Ovary (tissue), 3 donors: ENCODE measurements around the gene TVP23C.

Experiments
- CTCF ChIP-seq, 3 donors: fragments of 450-650 bp in 2 of 3; fragments of 200-600 bp in 1 of 3; IDR thresholded peaks; one replicate each; pipeline versions ENCODE4 v1.5.1 to v1.8.0; 2016 to 2022; ENCODE audit warnings: antibody characterized with exemption in 3 of 3, mild to moderate bottlenecking in 1 of 3
- POLR2A ChIP-seq: fragments of 450-650 bp; IDR thresholded peaks from one replicate; pipeline ENCODE4 v1.6.1; 2017; ENCODE audit warnings: antibody characterized with exemption, mild to moderate bottlenecking, moderate library complexity
- donor health status: DM: no; HTN: no; CAD: no.

- TF ChIP-seq CTCF (IDR thresholded peaks at IDR 0.05) (no peak), POLR2A (no peak)
Measured at GRCh38 chr17:15456496-15456895, 106.8 kb downstream of the TVP23C start.
